ENCODE measurements around the gene IGSF1.

DNA sequence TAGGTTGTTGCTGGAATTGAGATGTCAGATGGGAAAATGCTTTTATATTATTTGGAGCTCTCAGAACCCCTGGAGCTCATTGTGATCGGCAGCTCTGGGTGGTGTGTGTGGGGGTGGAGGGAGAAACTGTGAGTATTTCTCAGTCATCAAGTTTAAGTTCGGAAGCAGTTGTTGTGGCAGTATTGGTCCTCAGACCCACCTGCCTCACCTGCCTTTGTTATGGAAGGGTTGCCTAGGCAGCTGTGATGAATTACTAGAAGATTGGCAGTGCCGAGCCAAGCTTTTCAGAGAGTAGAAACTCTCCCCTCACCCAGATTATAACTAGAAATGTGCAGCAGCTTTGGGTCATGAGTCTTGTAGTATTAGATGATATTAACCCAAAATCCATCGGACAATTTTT lies 9.5 kb downstream of the IGSF1 start:
- TF ChIP-seq, protein P1, sequence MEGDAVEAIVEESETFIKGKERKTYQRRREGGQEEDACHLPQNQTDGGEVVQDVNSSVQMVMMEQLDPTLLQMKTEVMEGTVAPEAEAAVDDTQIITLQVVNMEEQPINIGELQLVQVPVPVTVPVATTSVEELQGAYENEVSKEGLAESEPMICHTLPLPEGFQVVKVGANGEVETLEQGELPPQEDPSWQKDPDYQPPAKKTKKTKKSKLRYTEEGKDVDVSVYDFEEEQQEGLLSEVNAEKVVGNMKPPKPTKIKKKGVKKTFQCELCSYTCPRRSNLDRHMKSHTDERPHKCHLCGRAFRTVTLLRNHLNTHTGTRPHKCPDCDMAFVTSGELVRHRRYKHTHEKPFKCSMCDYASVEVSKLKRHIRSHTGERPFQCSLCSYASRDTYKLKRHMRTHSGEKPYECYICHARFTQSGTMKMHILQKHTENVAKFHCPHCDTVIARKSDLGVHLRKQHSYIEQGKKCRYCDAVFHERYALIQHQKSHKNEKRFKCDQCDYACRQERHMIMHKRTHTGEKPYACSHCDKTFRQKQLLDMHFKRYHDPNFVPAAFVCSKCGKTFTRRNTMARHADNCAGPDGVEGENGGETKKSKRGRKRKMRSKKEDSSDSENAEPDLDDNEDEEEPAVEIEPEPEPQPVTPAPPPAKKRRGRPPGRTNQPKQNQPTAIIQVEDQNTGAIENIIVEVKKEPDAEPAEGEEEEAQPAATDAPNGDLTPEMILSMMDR (IDR thresholded peaks at IDR 0.05) = no peak
- TF ChIP-seq POLR2A (IDR thresholded peaks at IDR 0.05) (no peak), EP300 (IDR thresholded peaks at IDR 0.05) (no peak)
